KMS-11 (cell line): ENCODE results near the gene CORO2B.

ENCODE experiments used
- H2AFZ ChIP-seq: fragments of 200-600 bp; sonication (generic); 2 replicates; pipeline ENCODE4 v1.6.1; 2016; ENCODE audit warnings: antibody characterized with exemption, mixed run types, low read depth
- H3K27ac ChIP-seq: fragments of 200-600 bp; sonication (generic); 2 replicates; pipeline ENCODE4 v1.6.1; 2016; ENCODE audit warnings: mild to moderate bottlenecking, mixed run types
- H3K27me3 ChIP-seq: fragments of 200-600 bp; sonication (generic); 2 replicates; pipeline ENCODE4 v1.6.1; 2017; ENCODE audit warnings: mild to moderate bottlenecking, low read depth, mixed run types, moderate library complexity; ENCODE audit not compliant: insufficient read depth
- H3K36me3 ChIP-seq: fragments of 200-600 bp; sonication (generic); 2 replicates; pipeline ENCODE4 v1.6.1; 2017; ENCODE audit warnings: mild to moderate bottlenecking, mixed run types; ENCODE audit not compliant: insufficient read depth
- H3K4me1 ChIP-seq: fragments of 200-600 bp; sonication (generic); 2 replicates; pipeline ENCODE4 v1.6.1; 2016; ENCODE audit warnings: mild to moderate bottlenecking, low read depth, mixed run types; ENCODE audit not compliant: poor library complexity, severe bottlenecking
- H3K4me2 ChIP-seq: fragments of 200-600 bp; sonication (generic); 2 replicates; pipeline ENCODE4 v1.7.0; 2016; ENCODE audit warnings: mild to moderate bottlenecking, mixed run types
- H3K4me3 ChIP-seq: fragments of 200-600 bp; sonication (generic); IDR thresholded peaks from 2 replicates; pipeline ENCODE4 v1.6.1; 2017; ENCODE audit warnings: low read depth, low read length, mixed read lengths; ENCODE audit not compliant: insufficient read depth
- H3K79me2 ChIP-seq: fragments of 200-600 bp; sonication (generic); 2 replicates; pipeline ENCODE4 v1.6.1; 2016; ENCODE audit warnings: low read depth, mixed run types; ENCODE audit not compliant: insufficient read depth
- H3K9ac ChIP-seq: fragments of 200-600 bp; sonication (generic); 2 replicates; pipeline ENCODE4 v1.6.1; 2016; ENCODE audit warnings: mild to moderate bottlenecking, mixed run types
- H4K20me1 ChIP-seq: fragments of 200-600 bp; sonication (generic); 2 replicates; pipeline ENCODE4 v1.6.1; 2016; ENCODE audit warnings: mild to moderate bottlenecking, mixed run types; ENCODE audit not compliant: insufficient read depth
- CTCF ChIP-seq: fragments of 200-600 bp; sonication (generic); conservative IDR thresholded peaks from 2 replicates; pipeline ENCODE4 v1.6.1; 2017; ENCODE audit warnings: low read depth, mild to moderate bottlenecking, antibody characterized with exemption, low read length, moderate library complexity, mixed read lengths

The CORO2B gene

GRCh38 chr15:68694111-68694510 is 115.3 kb downstream of the CORO2B start:
- Histone ChIP-seq H3K27ac (no peak overlapping the region), H3K27me3 (no peaks in the 10 kb centered on the region), H4K20me1 (no peaks in the 10 kb centered on the region), H3K79me2 (no peaks in the 10 kb centered on the region), H3K4me3 (no peak overlapping the region), H3K9ac (no peak overlapping the region), H3K4me1 (no peaks in the 10 kb centered on the region), H2AFZ (no peak overlapping the region), H3K4me2 (no peak overlapping the region), H3K36me3 (no peaks in the 10 kb centered on the region)
- no peak for TF ChIP-seq CTCF

- H3K4me3 ChIP-seq = no peak overlapping the region
- no peaks in the 10 kb centered on the region for H3K4me1 ChIP-seq
- no peaks in the 10 kb centered on the region for H4K20me1 ChIP-seq
- H3K9ac ChIP-seq = no peak overlapping the region
- H3K27ac ChIP-seq = no peak overlapping the region
- no peak overlapping the region for H3K4me2 ChIP-seq
- no peaks in the 10 kb centered on the region for H3K27me3 ChIP-seq
- H3K79me2 ChIP-seq = no peaks in the 10 kb centered on the region
- no peaks in the 10 kb centered on the region for H3K36me3 ChIP-seq
- no peak overlapping the region for H2AFZ ChIP-seq
- no peak for TF ChIP-seq CTCF
These were observed 116.3 kb downstream of the CORO2B start for GRCh38 chr15:68695061-68695595.

DNA sequence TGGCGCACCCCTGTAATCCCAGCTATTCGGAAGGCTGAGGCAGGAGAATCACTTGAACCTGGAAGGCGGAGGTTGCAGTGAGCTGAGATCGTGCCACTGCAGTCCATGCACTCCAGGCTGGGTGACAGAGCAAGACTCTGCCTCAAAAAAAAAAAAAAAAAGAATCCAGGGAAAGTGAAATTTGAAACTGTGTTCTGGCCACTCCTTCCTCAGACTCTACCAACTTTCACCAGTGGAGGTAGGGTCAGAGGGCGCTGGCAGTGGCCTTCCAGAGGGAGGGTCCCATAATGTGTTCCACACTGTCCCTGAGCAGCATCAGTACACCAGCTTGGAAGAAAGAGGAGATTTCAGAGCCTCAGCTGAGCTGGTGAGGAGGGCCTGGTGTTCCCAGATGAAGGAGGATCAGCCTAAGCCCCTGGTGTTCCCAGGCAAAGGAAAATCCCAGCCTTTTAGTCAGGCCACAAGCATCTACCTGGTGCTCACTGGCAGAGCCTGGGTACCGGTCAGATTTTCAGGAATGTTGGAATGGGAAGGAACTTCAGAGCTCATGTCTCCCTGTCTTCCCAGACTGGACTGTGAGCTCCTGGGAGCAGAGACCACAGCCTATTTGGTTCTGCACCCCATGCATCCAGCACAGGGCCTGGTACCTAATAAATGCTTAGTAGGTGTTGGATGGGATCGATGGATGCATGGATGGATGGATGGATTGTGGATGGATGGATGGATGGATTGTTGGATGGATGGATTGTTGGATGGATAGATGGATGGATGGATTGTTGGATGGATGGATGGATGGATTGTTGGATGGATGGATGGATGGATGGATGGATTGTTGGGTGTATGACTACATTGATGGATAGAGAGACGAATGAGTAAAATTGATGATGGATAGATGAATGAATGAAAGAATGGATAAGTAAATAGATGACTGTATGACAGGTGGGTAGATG is 117.9 kb downstream of the CORO2B start:
- Histone ChIP-seq H3K36me3 (no peaks in the 10 kb centered on the region), H3K27ac (no peak overlapping the region), H4K20me1 (no peaks in the 10 kb centered on the region), H3K9ac (no peak overlapping the region), H3K27me3 (no peaks in the 10 kb centered on the region), H3K79me2 (no peaks in the 10 kb centered on the region), H3K4me2 (no peak overlapping the region), H2AFZ (no peak overlapping the region), H3K4me3 (no peak overlapping the region), H3K4me1 (no peaks in the 10 kb centered on the region)
- no peak for TF ChIP-seq CTCF

DNA sequence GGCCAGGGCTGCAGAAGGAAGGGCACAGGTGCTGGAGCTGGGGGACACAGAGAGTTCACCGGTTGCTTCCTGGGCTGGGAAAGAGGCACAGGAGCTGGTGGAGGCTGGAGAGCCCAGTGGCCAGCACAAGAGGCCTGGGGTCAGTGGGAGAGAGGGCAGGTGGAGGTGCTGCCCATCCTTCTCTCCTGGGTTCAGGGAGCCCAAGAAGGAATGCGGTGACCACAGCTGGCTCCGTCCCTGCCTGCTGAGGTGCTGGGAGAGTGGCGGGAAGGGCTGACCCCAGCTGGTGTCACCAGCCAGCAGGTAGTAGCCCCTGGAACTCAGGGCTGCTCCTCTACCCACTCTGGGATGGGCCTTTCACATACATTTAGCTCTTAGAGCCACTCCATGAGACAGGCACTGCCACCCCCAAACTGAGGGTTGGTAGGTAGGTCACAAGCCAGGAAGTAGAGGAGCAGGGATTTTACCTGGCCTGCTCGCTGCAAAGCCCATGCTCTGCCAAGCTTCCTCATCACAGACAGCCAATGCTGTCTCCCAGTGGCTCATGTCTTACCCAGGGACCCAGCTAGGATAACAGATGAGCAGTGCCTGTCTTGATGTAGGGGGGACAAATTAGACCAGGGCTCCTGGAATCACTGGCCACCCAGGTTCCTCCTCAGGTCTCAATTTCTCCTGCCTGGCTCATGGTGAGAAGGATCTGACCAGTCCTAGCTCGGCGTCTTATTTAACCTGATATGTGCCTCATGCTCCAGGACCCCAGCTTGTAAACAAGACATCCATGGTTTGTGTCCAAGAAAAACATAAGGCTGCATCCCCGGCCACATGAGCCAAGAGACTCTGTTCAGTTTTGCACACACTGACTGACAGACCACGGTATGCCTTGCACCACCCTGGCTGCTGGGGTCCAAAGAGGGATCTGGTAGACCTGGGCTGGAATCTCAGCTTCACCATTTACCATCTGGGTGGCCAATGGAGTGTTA is 119.2 kb downstream of the CORO2B start:
- Histone ChIP-seq H4K20me1 (no peaks in the 10 kb centered on the region), H3K79me2 (no peaks in the 10 kb centered on the region), H3K4me1 (no peaks in the 10 kb centered on the region), H3K36me3 (no peaks in the 10 kb centered on the region), H2AFZ (no peak overlapping the region), H3K27me3 (no peaks in the 10 kb centered on the region), H3K27ac (no peak overlapping the region), H3K4me3 (no peak overlapping the region), H3K4me2 (no peak overlapping the region), H3K9ac (no peak overlapping the region)
- no peak for TF ChIP-seq CTCF
